ENCODE results near the gene DSG3.

Gene DSG3

DNA sequence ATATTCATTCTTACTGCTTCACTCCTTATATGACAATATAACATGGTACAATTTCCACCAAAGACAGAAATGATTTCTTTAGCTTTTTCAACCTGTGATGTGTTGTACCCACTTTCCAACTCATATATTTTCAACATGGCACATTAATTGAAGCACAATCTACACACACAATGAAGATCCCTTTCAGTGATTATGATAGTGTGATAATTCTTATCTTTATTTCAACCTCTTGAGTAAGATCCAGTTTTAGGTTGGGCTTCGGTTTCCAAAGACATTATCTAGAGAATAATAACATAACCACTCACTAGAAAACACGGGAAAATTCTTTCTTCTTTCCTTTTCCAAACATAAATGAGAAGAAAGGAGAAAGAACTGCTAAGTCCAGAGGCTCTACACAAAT lies 3.4 kb upstream of the DSG3 start:
- no peak overlapping the region for H3K4me3 ChIP-seq (ENCODE audit: low read length, poor library complexity, severe bottlenecking)
- peaks cover 5% of the 10 kb centered on the region for H3K27me3 ChIP-seq (ENCODE audit: insufficient read depth, low read length, poor library complexity, severe bottlenecking)
- no peak overlapping the region for H2AFZ ChIP-seq (ENCODE audit: low read length)
- H3K9me2 ChIP-seq (replicated peaks; ENCODE audit: low read depth, low read length), result peaks cover 3% of the 10 kb centered on the region; the same call in 1 of the 2 replicates
- no peaks in the 10 kb centered on the region for H3F3A ChIP-seq (ENCODE audit: low read depth)
- no peak for TF ChIP-seq EZH2phosphoT487 (IDR thresholded peaks at IDR 0.05; ENCODE audit: borderline replicate concordance)
- TF ChIP-seq, protein P1, sequence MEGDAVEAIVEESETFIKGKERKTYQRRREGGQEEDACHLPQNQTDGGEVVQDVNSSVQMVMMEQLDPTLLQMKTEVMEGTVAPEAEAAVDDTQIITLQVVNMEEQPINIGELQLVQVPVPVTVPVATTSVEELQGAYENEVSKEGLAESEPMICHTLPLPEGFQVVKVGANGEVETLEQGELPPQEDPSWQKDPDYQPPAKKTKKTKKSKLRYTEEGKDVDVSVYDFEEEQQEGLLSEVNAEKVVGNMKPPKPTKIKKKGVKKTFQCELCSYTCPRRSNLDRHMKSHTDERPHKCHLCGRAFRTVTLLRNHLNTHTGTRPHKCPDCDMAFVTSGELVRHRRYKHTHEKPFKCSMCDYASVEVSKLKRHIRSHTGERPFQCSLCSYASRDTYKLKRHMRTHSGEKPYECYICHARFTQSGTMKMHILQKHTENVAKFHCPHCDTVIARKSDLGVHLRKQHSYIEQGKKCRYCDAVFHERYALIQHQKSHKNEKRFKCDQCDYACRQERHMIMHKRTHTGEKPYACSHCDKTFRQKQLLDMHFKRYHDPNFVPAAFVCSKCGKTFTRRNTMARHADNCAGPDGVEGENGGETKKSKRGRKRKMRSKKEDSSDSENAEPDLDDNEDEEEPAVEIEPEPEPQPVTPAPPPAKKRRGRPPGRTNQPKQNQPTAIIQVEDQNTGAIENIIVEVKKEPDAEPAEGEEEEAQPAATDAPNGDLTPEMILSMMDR (conservative IDR thresholded peaks at IDR 0.05; ENCODE audit: low read length), result no peak
- no peaks in the 10 kb centered on the region for H3K4me1 ChIP-seq (ENCODE audit: insufficient read depth, low read length, poor library complexity, severe bottlenecking)
- H3K4me2 ChIP-seq (ENCODE audit: low read depth, low read length, poor library complexity, severe bottlenecking), result no peak overlapping the region
- no peaks in the 10 kb centered on the region for H3K9me3 ChIP-seq (ENCODE audit: insufficient read depth, low read depth, low read length)
- no peak overlapping the region for H3K9ac ChIP-seq (ENCODE audit: low read depth, low read length, poor library complexity, severe bottlenecking)
- no peaks in the 10 kb centered on the region for H4K20me1 ChIP-seq (ENCODE audit: insufficient read depth, low read length, poor library complexity, severe bottlenecking)
- H3K36me3 ChIP-seq (ENCODE audit: insufficient read depth, low read length), result no peaks in the 10 kb centered on the region
- H3K79me2 ChIP-seq (ENCODE audit: insufficient read depth, low read length), result no peaks in the 10 kb centered on the region

DNA sequence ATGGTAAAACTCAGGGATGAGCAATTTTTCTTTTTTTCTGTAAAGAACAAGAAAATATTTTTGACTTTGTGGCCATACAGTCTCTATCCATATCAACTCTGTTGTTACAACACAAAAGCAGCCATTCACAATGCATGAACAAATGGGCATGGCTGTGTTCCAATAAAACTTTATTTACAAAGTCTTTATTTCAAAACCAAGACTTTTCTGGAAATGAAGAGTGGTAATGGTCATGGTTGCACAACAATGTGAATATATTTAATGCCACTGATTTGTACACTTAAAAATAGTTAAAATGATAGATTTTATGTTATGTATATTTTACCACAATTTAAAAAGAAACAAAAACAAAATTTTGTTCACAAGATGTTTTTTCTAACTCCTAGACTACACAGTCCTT lies 1.6 kb upstream of the DSG3 start:
- TF ChIP-seq EZH2phosphoT487 (IDR thresholded peaks at IDR 0.05; ENCODE audit: borderline replicate concordance), result no peak
- TF ChIP-seq, protein P1 (conservative IDR thresholded peaks at IDR 0.05; ENCODE audit: low read length), result no peak
- no peaks in the 10 kb centered on the region for H3K4me1 ChIP-seq (ENCODE audit: insufficient read depth, low read length, poor library complexity, severe bottlenecking)
- H3K27me3 ChIP-seq (ENCODE audit: insufficient read depth, low read length, poor library complexity, severe bottlenecking), result peaks cover 5% of the 10 kb centered on the region

DNA sequence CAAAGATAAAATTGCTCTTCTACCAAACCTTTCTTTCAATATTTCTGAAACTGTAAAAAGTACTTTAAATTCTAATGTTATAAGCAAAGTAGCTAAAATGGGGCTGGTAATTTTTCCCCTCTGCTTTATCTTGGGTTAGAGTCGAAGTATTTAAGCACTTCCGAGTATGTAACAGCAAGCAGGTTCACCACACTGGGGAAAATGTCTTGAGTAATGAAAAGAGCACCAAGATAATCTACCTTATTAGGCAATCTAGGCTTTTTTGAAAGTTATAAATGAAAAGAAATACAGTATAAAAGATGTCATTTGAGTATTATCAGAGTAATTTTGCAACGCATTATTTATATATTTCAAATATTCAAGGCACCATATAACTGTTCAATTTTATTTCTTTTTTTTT lies 687 bp upstream of the DSG3 start:
- Histone ChIP-seq H3K79me2 (ENCODE audit: insufficient read depth, low read length) (no peaks in the 10 kb centered on the region), H3K4me1 (ENCODE audit: insufficient read depth, low read length, poor library complexity, severe bottlenecking) (no peaks in the 10 kb centered on the region), H3F3A (ENCODE audit: low read depth) (no peaks in the 10 kb centered on the region), H3K4me2 (ENCODE audit: low read depth, low read length, poor library complexity, severe bottlenecking) (no peak overlapping the region), H3K9me3 (ENCODE audit: insufficient read depth, low read depth, low read length) (no peaks in the 10 kb centered on the region), H3K9ac (ENCODE audit: low read depth, low read length, poor library complexity, severe bottlenecking) (no peak overlapping the region), H3K9me2 (replicated peaks; ENCODE audit: low read depth, low read length) (peaks cover 3% of the 10 kb centered on the region; the same call in 1 of the 2 replicates), H2AFZ (ENCODE audit: low read length) (no peak overlapping the region), H3K4me3 (ENCODE audit: low read length, poor library complexity, severe bottlenecking) (no peak overlapping the region), H3K36me3 (ENCODE audit: insufficient read depth, low read length) (no peaks in the 10 kb centered on the region), H3K27me3 (ENCODE audit: insufficient read depth, low read length, poor library complexity, severe bottlenecking) (no peaks in the 10 kb centered on the region), H4K20me1 (ENCODE audit: insufficient read depth, low read length, poor library complexity, severe bottlenecking) (no peaks in the 10 kb centered on the region)
- no peak for TF ChIP-seq EZH2phosphoT487 (IDR thresholded peaks at IDR 0.05; ENCODE audit: borderline replicate concordance)
- TF ChIP-seq, protein P1 (conservative IDR thresholded peaks at IDR 0.05; ENCODE audit: low read length), result no peak

More for the DNA sequence above, 1.6 kb upstream of the DSG3 start:
- no peaks in the 10 kb centered on the region for H3K9me3 ChIP-seq (ENCODE audit: insufficient read depth, low read depth, low read length)
- H3K36me3 ChIP-seq (ENCODE audit: insufficient read depth, low read length), result no peaks in the 10 kb centered on the region
- H4K20me1 ChIP-seq (ENCODE audit: insufficient read depth, low read length, poor library complexity, severe bottlenecking), result no peaks in the 10 kb centered on the region
- no peaks in the 10 kb centered on the region for H3F3A ChIP-seq (ENCODE audit: low read depth)
- H3K9me2 ChIP-seq (replicated peaks; ENCODE audit: low read depth, low read length), result peaks cover 3% of the 10 kb centered on the region; the same call in 1 of the 2 replicates
- H3K9ac ChIP-seq (ENCODE audit: low read depth, low read length, poor library complexity, severe bottlenecking), result no peak overlapping the region
- no peak overlapping the region for H3K4me3 ChIP-seq (ENCODE audit: low read length, poor library complexity, severe bottlenecking)
- no peak overlapping the region for H2AFZ ChIP-seq (ENCODE audit: low read length)
- H3K4me2 ChIP-seq (ENCODE audit: low read depth, low read length, poor library complexity, severe bottlenecking), result no peak overlapping the region
- H3K79me2 ChIP-seq (ENCODE audit: insufficient read depth, low read length), result no peaks in the 10 kb centered on the region

Measured in Loucy (cell line).